Panc1 (cell line): ENCODE data around the gene CSNK1G1. TPM values are rescaled to one million over a fixed set of nuclear protein-coding genes. Genes with fewer than 3 reads are reported as not detected.

Experiments
- ATAC-seq: fragments of 200-7000 bp; cut with Tn5 transposase; 2 replicates; pipeline ENCODE4 v1.9.1; 2020; ENCODE audit warnings: mild to moderate bottlenecking, moderate library complexity
- BruUV-seq: library from RNA; stranded (reverse); fragments of 400-500 nt; replicated peaks from 2 replicates; lab custom pipeline; 2021; lab: Mats Ljungman, UMichigan
- CTCF ChIA-PET: fragments of 300-600 bp; sonication (Branson Sonifier 250); formaldehyde crosslinking; loops from one replicate; lab custom pipeline; 2022; ENCODE audit warnings: antibody characterized with exemption; lab: Charles Lee
- POLR2A ChIA-PET: fragments of 300-600 bp; sonication (Branson Sonifier 250); formaldehyde crosslinking; loops from one replicate; lab custom pipeline; 2022; ENCODE audit warnings: antibody characterized with exemption; lab: Charles Lee
- DNase-seq: peaks from one replicate; pipeline ENCODE4 v3.0.0-alpha.2; 2010; ENCODE audit warnings: low read depth, low spot score
- H3K27ac ChIP-seq: 2 replicates; pipeline ENCODE4 v1.5.1; 2011; ENCODE audit warnings: mild to moderate bottlenecking, low read length, inconsistent platforms
- H3K27me3 ChIP-seq: fragments of 200-500 bp; sonication (Bioruptor generic); 2 replicates; pipeline ENCODE4 v1.6.0; 2014; ENCODE audit warnings: low read length, inconsistent platforms; ENCODE audit not compliant: control insufficient read depth, insufficient read depth
- H3K36me3 ChIP-seq: fragments of 200-500 bp; sonication (Bioruptor generic); 2 replicates; pipeline ENCODE4 v1.5.1; 2014; ENCODE audit warnings: inconsistent platforms, mild to moderate bottlenecking, low read length, moderate library complexity; ENCODE audit not compliant: control insufficient read depth, insufficient read depth
- H3K4me1 ChIP-seq: 2 replicates; pipeline ENCODE4 v1.5.1; 2011; ENCODE audit warnings: inconsistent platforms, mild to moderate bottlenecking, low read length, moderate library complexity; ENCODE audit not compliant: control insufficient read depth, insufficient read depth
- H3K4me3 ChIP-seq, 2 experiments: 2 replicates each; pipeline ENCODE4 v1.5.1; 2011 to 2012; ENCODE audit warnings: low read depth in 2 of 2, low read length in 2 of 2, mild to moderate bottlenecking in 2 of 2, inconsistent platforms in 1 of 2, moderate library complexity in 1 of 2
- H3K9me3 ChIP-seq: fragments of 200-500 bp; sonication (Bioruptor generic); 2 replicates; pipeline ENCODE4 v1.5.1; 2014; ENCODE audit warnings: low read depth, mild to moderate bottlenecking, inconsistent platforms, low read length, moderate library complexity; ENCODE audit not compliant: control insufficient read depth, insufficient read depth
- POLR2AphosphoS5 ChIP-seq: IDR thresholded peaks from 2 replicates; pipeline ENCODE4 v1.6.1; 2012; ENCODE audit warnings: mild to moderate bottlenecking, low read depth, low read length, moderate library complexity
- SIN3A ChIP-seq: IDR thresholded peaks from 2 replicates; pipeline ENCODE4 v1.6.1; 2012; ENCODE audit warnings: low read depth, mild to moderate bottlenecking, low read length, moderate library complexity, borderline replicate concordance; ENCODE audit not compliant: insufficient read depth
- TCF7L2 ChIP-seq: IDR thresholded peaks from 2 replicates; pipeline ENCODE4 v1.6.1; 2011; ENCODE audit warnings: mild to moderate bottlenecking, low read depth, low read length, inconsistent platforms
- in situ Hi-C: cut with HindIII; loops from 2 replicates; pipeline ENCODE4 v1.10.0; 2016; ENCODE audit warnings: low sequenced_read_pairs, low pct_unique_long_range_greater_than_20kb
- intact Hi-C: fragments of 100-400 bp; cut with micrococcal nuclease; formaldehyde crosslinking; loops from one replicate; pipeline ENCODE4 v1.10.0; 2022; ENCODE audit not compliant: unreplicated experiment
- total RNA-seq: library from RNA; stranded (reverse); gene quantifications from one replicate; pipeline ENCODE4 v1.2.1, GENCODE V29; 2021; ENCODE audit not compliant: unreplicated experiment
- TF ChIP-seq, protein P1 (sequence below): fragments of 450-650 bp; IDR thresholded peaks from 2 replicates; pipeline ENCODE4 v1.5.1; 2017; ENCODE audit warnings: mild to moderate bottlenecking
- TF ChIP-seq, protein P2 (sequence below), 2 experiments: IDR thresholded peaks; 2 replicates each; pipeline ENCODE4 v1.6.1; 2011 to 2012; ENCODE audit warnings: low read depth in 2 of 2, control low read depth in 1 of 2, low read length in 1 of 2, mild to moderate bottlenecking in 1 of 2, moderate library complexity in 1 of 2; ENCODE audit not compliant: insufficient read depth in 1 of 2

The CSNK1G1 gene
- total RNA-seq, 1 experiment from 2014 or later: 22.8 TPM

DNA sequence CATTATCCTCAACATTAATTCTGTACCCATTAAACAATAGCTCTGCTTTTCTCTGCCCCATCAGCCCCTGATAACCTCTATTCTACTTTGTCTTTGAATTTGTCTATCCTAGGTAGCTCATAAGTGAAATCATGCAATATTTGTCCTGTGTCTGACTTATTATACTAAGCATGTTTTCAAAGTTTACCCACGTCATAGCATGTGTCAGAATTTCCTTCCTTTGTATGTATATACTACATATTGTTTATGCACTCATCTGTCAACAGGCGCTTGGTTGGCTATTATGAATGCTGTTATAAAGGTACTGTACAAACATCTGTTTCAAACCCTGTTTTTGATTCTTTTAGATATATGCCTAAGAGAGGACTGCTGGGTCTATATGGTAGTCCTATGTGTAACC is 18.2 kb downstream of the CSNK1G1 start:
- intact Hi-C loops: no loop called here

GRCh38 chr15:64333986-64334929 is 21.7 kb downstream of the CSNK1G1 start:
- Histone ChIP-seq H3K27me3 (no peaks in the 10 kb centered on the region), H3K4me3 (no peak overlapping the region), H3K9me3 (no peaks in the 10 kb centered on the region), H3K4me1 (no peaks in the 10 kb centered on the region), H3K36me3 (no peaks in the 10 kb centered on the region), H3K27ac (no peak overlapping the region)
- DNase-seq: no peak
- ChIA-PET CTCF (no interaction called here), POLR2A (no interaction called here)
- BruUV-seq: no TSS peak
- ATAC-seq: no peak
- intact Hi-C loops: no loop called here
- in situ Hi-C loops: no loop called here
- no peak for TF ChIP-seq SIN3A
- no peak for TF ChIP-seq TCF7L2
- TF ChIP-seq, protein P1, sequence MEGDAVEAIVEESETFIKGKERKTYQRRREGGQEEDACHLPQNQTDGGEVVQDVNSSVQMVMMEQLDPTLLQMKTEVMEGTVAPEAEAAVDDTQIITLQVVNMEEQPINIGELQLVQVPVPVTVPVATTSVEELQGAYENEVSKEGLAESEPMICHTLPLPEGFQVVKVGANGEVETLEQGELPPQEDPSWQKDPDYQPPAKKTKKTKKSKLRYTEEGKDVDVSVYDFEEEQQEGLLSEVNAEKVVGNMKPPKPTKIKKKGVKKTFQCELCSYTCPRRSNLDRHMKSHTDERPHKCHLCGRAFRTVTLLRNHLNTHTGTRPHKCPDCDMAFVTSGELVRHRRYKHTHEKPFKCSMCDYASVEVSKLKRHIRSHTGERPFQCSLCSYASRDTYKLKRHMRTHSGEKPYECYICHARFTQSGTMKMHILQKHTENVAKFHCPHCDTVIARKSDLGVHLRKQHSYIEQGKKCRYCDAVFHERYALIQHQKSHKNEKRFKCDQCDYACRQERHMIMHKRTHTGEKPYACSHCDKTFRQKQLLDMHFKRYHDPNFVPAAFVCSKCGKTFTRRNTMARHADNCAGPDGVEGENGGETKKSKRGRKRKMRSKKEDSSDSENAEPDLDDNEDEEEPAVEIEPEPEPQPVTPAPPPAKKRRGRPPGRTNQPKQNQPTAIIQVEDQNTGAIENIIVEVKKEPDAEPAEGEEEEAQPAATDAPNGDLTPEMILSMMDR: no peak
- no peak for TF ChIP-seq POLR2AphosphoS5
- TF ChIP-seq, protein P2, sequence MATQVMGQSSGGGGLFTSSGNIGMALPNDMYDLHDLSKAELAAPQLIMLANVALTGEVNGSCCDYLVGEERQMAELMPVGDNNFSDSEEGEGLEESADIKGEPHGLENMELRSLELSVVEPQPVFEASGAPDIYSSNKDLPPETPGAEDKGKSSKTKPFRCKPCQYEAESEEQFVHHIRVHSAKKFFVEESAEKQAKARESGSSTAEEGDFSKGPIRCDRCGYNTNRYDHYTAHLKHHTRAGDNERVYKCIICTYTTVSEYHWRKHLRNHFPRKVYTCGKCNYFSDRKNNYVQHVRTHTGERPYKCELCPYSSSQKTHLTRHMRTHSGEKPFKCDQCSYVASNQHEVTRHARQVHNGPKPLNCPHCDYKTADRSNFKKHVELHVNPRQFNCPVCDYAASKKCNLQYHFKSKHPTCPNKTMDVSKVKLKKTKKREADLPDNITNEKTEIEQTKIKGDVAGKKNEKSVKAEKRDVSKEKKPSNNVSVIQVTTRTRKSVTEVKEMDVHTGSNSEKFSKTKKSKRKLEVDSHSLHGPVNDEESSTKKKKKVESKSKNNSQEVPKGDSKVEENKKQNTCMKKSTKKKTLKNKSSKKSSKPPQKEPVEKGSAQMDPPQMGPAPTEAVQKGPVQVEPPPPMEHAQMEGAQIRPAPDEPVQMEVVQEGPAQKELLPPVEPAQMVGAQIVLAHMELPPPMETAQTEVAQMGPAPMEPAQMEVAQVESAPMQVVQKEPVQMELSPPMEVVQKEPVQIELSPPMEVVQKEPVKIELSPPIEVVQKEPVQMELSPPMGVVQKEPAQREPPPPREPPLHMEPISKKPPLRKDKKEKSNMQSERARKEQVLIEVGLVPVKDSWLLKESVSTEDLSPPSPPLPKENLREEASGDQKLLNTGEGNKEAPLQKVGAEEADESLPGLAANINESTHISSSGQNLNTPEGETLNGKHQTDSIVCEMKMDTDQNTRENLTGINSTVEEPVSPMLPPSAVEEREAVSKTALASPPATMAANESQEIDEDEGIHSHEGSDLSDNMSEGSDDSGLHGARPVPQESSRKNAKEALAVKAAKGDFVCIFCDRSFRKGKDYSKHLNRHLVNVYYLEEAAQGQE (IDR thresholded peaks at IDR 0.05; ENCODE audit: insufficient read depth in 1 of 2, low read depth in 2 of 2, low read length in 1 of 2): no peak

More for the DNA sequence above, 18.2 kb downstream of the CSNK1G1 start:
- H3K36me3 ChIP-seq: no peaks in the 10 kb centered on the region
- ChIA-PET POLR2A (interaction anchor here (0.6 kb wide), 1 partner anchor 234 kb away, joined by 4 read pairs; no protein-coding TSS in a partner anchor), CTCF (no interaction called here)
- H3K4me1 ChIP-seq: no peaks in the 10 kb centered on the region
- no peak overlapping the region for H3K4me3 ChIP-seq
- TF ChIP-seq TCF7L2 (no peak), POLR2AphosphoS5 (no peak), SIN3A (no peak)
- TF ChIP-seq, protein P1: no peak
- TF ChIP-seq, protein P2 (IDR thresholded peaks at IDR 0.05; ENCODE audit: insufficient read depth in 1 of 2, low read depth in 2 of 2, low read length in 1 of 2): no peak
- no peaks in the 10 kb centered on the region for H3K27me3 ChIP-seq
- ATAC-seq (no peak), DNase-seq (no peak)
- H3K27ac ChIP-seq: no peak overlapping the region
- H3K9me3 ChIP-seq: no peaks in the 10 kb centered on the region
- in situ Hi-C loops: no loop called here
- no TSS peak for BruUV-seq
